HEK293T (cell line): Measurements from ENCODE around the gene ISLR.
A peak's percentile ranks its signal among the peaks of the same experiment; 100 is the strongest.

Source experiments
- CTCF ChIA-PET: fragments of 350-600 bp; formaldehyde crosslinking; extraction: SDS; loops from one replicate; lab custom pipeline; 2021; ENCODE audit warnings: antibody characterized with exemption, inconsistent platforms; lab: Yijun Ruan, JAX
- POLR2A ChIA-PET: fragments of 350-600 bp; formaldehyde crosslinking; extraction: SDS; loops from one replicate; lab custom pipeline; 2020; ENCODE audit warnings: antibody characterized with exemption, inconsistent platforms; lab: Yijun Ruan, JAX
- DNase-seq: peaks from one replicate; pipeline ENCODE4 v3.0.0; 2012; ENCODE audit warnings: mixed read lengths; ENCODE audit errors: extremely low spot score
- ARNT ChIP-seq: fragments of 450-650 bp; IDR thresholded peaks from 2 replicates; pipeline ENCODE4 v1.6.1; 2017; ENCODE audit warnings: mild to moderate bottlenecking
- BHLHE40 ChIP-seq: fragments of 450-650 bp; IDR thresholded peaks from 2 replicates; pipeline ENCODE4 v1.6.1; 2016; ENCODE audit warnings: mild to moderate bottlenecking, moderate library complexity, borderline replicate concordance
- CTBP1 ChIP-seq: fragments of 450-650 bp; IDR thresholded peaks from 2 replicates; pipeline ENCODE4 v1.6.1; 2016; ENCODE audit warnings: borderline replicate concordance
- ELF4 ChIP-seq: fragments of 450-650 bp; IDR thresholded peaks from 2 replicates; pipeline ENCODE4 v1.6.1; 2017; ENCODE audit warnings: antibody characterized with exemption
- FOXA1 ChIP-seq: fragments of 450-650 bp; IDR thresholded peaks from 2 replicates; pipeline ENCODE4 v1.6.1; 2016; ENCODE audit warnings: mild to moderate bottlenecking
- FOXK2 ChIP-seq: fragments of 450-650 bp; IDR thresholded peaks from 2 replicates; pipeline ENCODE4 v1.6.1; 2016; ENCODE audit warnings: mild to moderate bottlenecking
- FOXM1 ChIP-seq: fragments of 450-650 bp; IDR thresholded peaks from 2 replicates; pipeline ENCODE4 v1.6.1; 2017; ENCODE audit warnings: mild to moderate bottlenecking, borderline replicate concordance
- HDGF ChIP-seq: fragments of 450-650 bp; IDR thresholded peaks from 2 replicates; pipeline ENCODE4 v1.6.1; 2017; ENCODE audit warnings: antibody characterized with exemption, borderline replicate concordance
- L3MBTL2 ChIP-seq: fragments of 450-650 bp; conservative IDR thresholded peaks from 2 replicates; pipeline ENCODE4 v1.6.1; 2016; ENCODE audit warnings: mild to moderate bottlenecking
- LEF1 ChIP-seq: fragments of 450-650 bp; IDR thresholded peaks from 2 replicates; pipeline ENCODE4 v1.6.1; 2017; ENCODE audit warnings: mild to moderate bottlenecking, borderline replicate concordance
- NFRKB ChIP-seq: fragments of 450-650 bp; IDR thresholded peaks from 2 replicates; pipeline ENCODE4 v1.6.1; 2016; ENCODE audit warnings: mild to moderate bottlenecking, moderate library complexity
- PKNOX1 ChIP-seq: fragments of 450-650 bp; IDR thresholded peaks from 2 replicates; pipeline ENCODE4 v1.6.1; 2016
- SP1 ChIP-seq: fragments of 450-650 bp; IDR thresholded peaks from 2 replicates; pipeline ENCODE4 v1.6.1; 2017
- SUZ12 ChIP-seq: fragments of 450-650 bp; IDR thresholded peaks from 2 replicates; pipeline ENCODE4 v1.6.1; 2016; ENCODE audit warnings: mild to moderate bottlenecking
- TARDBP ChIP-seq: fragments of 450-650 bp; IDR thresholded peaks from 2 replicates; pipeline ENCODE4 v1.6.1; 2016
- ZNF384 ChIP-seq: fragments of 450-650 bp; IDR thresholded peaks from 2 replicates; pipeline ENCODE4 v1.6.1; 2016

ISLR gene

GRCh38 chr15:74128785-74129585 is 44.5 kb upstream of the ISLR start:
- ChIA-PET POLR2A (interaction anchor here (0.6 to 1.3 kb wide), 5 partner anchors 74 to 192 kb away, joined by 3 to 5 read pairs (median 3); partner anchors contain the start of gene STRA6), CTCF (interaction anchor here (0.8 to 5.8 kb wide), 15 partner anchors 15 to 194 kb away, joined by 3 to 46 read pairs (median 5); partner anchors contain the start of gene STRA6)
- TF ChIP-seq LEF1 (no peak), ZNF384 (no peak), CTBP1 (no peak), TARDBP (no peak), FOXM1 (no peak), ELF4 (no peak)
- no peak for DNase-seq

- no peak for TF ChIP-seq LEF1
- no peak for TF ChIP-seq ELF4
- CTCF ChIA-PET: interaction anchor here (0.7 to 5.8 kb wide), 5 partner anchors 74 to 191 kb away, joined by 3 to 46 read pairs (median 5); partner anchors contain the start of gene STRA6
- no peak for DNase-seq
- POLR2A ChIA-PET: no interaction called here
Measured at GRCh38 chr15:74129586-74130154, 43.8 kb upstream of the ISLR start.

GRCh38 chr15:74130155-74130848 is 43.2 kb upstream of the ISLR start, which contains the start of gene ISLR2:
Gene ISLR2, plus strand, starts transcription at chr15:74130586. Its CDS starts 2,169 bp downstream, at chr15:74132755.
- CTCF ChIA-PET: interaction anchor here (0.7 to 5.8 kb wide), 5 partner anchors 73 to 190 kb away, joined by 3 to 46 read pairs (median 5); partner anchors contain the start of gene STRA6
- POLR2A ChIA-PET: no interaction called here
- no peak for DNase-seq
- no peak for TF ChIP-seq TARDBP
- no peak for TF ChIP-seq CTBP1
- peak; percentile 83 for TF ChIP-seq L3MBTL2
- TF ChIP-seq NFRKB: no peak

- POLR2A ChIA-PET: no interaction called here
- CTCF ChIA-PET: interaction anchor here (1.0 to 1.2 kb wide), 2 partner anchors 72 to 180 kb away, joined by 4 to 5 read pairs; partner anchors contain the start of gene STRA6
- TF ChIP-seq ZNF384: no peak
- TF ChIP-seq LEF1: no peak
- no peak for TF ChIP-seq L3MBTL2
- no peak for TF ChIP-seq CTBP1
- TF ChIP-seq ELF4: no peak
- no peak for TF ChIP-seq BHLHE40
- no peak for TF ChIP-seq PKNOX1
- TF ChIP-seq SUZ12: no peak
- TF ChIP-seq FOXM1: no peak
- TF ChIP-seq SP1: no peak
- TF ChIP-seq FOXA1: no peak
- no peak for DNase-seq
Measured at GRCh38 chr15:74130849-74131627, 42.5 kb upstream of the ISLR start.

GRCh38 chr15:74131628-74132413 is 41.7 kb upstream of the ISLR start:
- no peak for DNase-seq
- CTCF ChIA-PET: no interaction called here
- POLR2A ChIA-PET: interaction anchor here (1.4 kb wide), 1 partner anchor 11 kb away, joined by 3 read pairs; no protein-coding TSS in a partner anchor
- TF ChIP-seq HDGF (no peak), CTBP1 (no peak), FOXK2 (no peak), ELF4 (no peak), NFRKB (no peak), ZNF384 (no peak)

GRCh38 chr15:74132681-74133651 is 40.5 kb upstream of the ISLR start:
- no peak for DNase-seq
- ChIA-PET CTCF (no interaction called here), POLR2A (interaction anchor here (1.4 kb wide), 1 partner anchor 12 kb away, joined by 3 read pairs; no protein-coding TSS in a partner anchor)
- TF ChIP-seq LEF1 (no peak), PKNOX1 (no peak), ZNF384 (no peak), ELF4 (no peak), SUZ12 (no peak), FOXA1 (no peak), FOXM1 (no peak), SP1 (no peak), TARDBP (no peak), ARNT (no peak), CTBP1 (no peak), L3MBTL2 (no peak), FOXK2 (no peak), NFRKB (no peak), HDGF (no peak), BHLHE40 (no peak)
